Osteoblast (primary cell): Measurements from ENCODE around the gene NR1H3. TPM values are rescaled to one million over a fixed set of nuclear protein-coding genes. Genes with fewer than 3 reads are reported as not detected.

ENCODE experiments used
- DNase-seq: peaks from one replicate; pipeline ENCODE4 v3.0.0; 2011; ENCODE audit warnings: low spot score, mixed read lengths; ENCODE audit not compliant: insufficient read length; ENCODE audit errors: missing footprints
- H2AFZ ChIP-seq: 2 replicates; pipeline ENCODE4 v1.6.0; 2011; ENCODE audit warnings: mild to moderate bottlenecking, low read length
- H3K27ac ChIP-seq: 2 replicates; pipeline ENCODE4 v1.5.1; 2011; ENCODE audit warnings: mild to moderate bottlenecking, low read depth, low read length, moderate library complexity
- H3K27me3 ChIP-seq: 2 replicates; pipeline ENCODE4 v1.6.0; 2012; ENCODE audit warnings: mild to moderate bottlenecking, control low read depth, inconsistent platforms, low read length, moderate library complexity; ENCODE audit not compliant: insufficient read depth
- H3K36me3 ChIP-seq: 2 replicates; pipeline ENCODE4 v1.5.1; 2011; ENCODE audit warnings: mild to moderate bottlenecking, low read length, control low read depth, moderate library complexity; ENCODE audit not compliant: insufficient read depth
- H3K4me1 ChIP-seq: 2 replicates; pipeline ENCODE4 v1.5.1; 2011; ENCODE audit warnings: mild to moderate bottlenecking, low read length, control low read depth, moderate library complexity; ENCODE audit not compliant: insufficient read depth
- H3K4me2 ChIP-seq: 2 replicates; pipeline ENCODE4 v1.6.0; 2011; ENCODE audit warnings: mild to moderate bottlenecking, low read length; ENCODE audit not compliant: insufficient read depth
- H3K4me3 ChIP-seq: fragments of 200-600 bp; sonication (generic); 3 replicates; pipeline ENCODE4 v1.5.1; 2012; ENCODE audit warnings: mild to moderate bottlenecking, low read length, inconsistent platforms; ENCODE audit not compliant: insufficient read depth
- H3K79me2 ChIP-seq: 2 replicates; pipeline ENCODE4 v1.6.0; 2012; ENCODE audit warnings: mild to moderate bottlenecking, low read length, control low read depth, inconsistent platforms; ENCODE audit not compliant: insufficient read depth
- H3K9me3 ChIP-seq: 2 replicates; pipeline ENCODE4 v1.5.1; 2011; ENCODE audit warnings: low read depth, low read length, control low read depth
- H4K20me1 ChIP-seq: 2 replicates; pipeline ENCODE4 v1.6.0; 2012; ENCODE audit warnings: mild to moderate bottlenecking, low read length, control low read depth; ENCODE audit not compliant: insufficient read depth
- total RNA-seq: library from RNA; depleted of rRNA; stranded (reverse); fragments of >200 nt; gene quantifications from 2 replicates; pipeline ENCODE4 v1.2.3, GENCODE V29; 2012
- TF ChIP-seq, protein P1 (sequence below): IDR thresholded peaks from 2 replicates; pipeline ENCODE4 v1.5.1; 2011; ENCODE audit warnings: mild to moderate bottlenecking, low read depth, low read length, moderate library complexity; ENCODE audit errors: extremely low read depth

Gene NR1H3
- total RNA-seq, 1 donor, result 18.5 TPM

DNA sequence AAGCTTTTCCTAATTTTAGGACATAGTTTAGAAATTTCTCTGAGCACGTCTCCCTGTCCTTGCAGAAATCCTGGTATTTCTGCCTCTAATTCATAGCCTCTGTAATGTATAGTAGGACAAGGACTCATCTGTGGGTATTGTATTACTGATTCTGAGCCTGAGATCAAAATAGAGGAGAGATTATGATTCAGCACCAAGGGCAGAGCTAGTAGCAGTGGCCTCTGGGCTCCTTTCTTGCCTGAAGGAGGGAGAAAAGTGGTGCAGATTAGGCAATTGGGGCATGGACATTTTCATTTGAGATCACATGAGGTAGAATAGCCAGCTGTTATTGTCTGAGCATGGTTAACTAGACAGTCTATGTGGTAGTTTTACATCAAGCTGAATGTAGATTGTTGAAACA lies 14.9 kb downstream of the NR1H3 start:
- no peak overlapping the region for H2AFZ ChIP-seq
- H3K79me2 ChIP-seq, result peaks cover 52% of the 10 kb centered on the region
- peaks cover 34% of the 10 kb centered on the region for H3K36me3 ChIP-seq
- peak; percentile 92 for DNase-seq
- no peak overlapping the region for H3K27ac ChIP-seq
- H3K4me2 ChIP-seq, result no peak overlapping the region
- no peak overlapping the region for H3K4me3 ChIP-seq
- peaks cover 45% of the 10 kb centered on the region for H4K20me1 ChIP-seq
- TF ChIP-seq, protein P1, sequence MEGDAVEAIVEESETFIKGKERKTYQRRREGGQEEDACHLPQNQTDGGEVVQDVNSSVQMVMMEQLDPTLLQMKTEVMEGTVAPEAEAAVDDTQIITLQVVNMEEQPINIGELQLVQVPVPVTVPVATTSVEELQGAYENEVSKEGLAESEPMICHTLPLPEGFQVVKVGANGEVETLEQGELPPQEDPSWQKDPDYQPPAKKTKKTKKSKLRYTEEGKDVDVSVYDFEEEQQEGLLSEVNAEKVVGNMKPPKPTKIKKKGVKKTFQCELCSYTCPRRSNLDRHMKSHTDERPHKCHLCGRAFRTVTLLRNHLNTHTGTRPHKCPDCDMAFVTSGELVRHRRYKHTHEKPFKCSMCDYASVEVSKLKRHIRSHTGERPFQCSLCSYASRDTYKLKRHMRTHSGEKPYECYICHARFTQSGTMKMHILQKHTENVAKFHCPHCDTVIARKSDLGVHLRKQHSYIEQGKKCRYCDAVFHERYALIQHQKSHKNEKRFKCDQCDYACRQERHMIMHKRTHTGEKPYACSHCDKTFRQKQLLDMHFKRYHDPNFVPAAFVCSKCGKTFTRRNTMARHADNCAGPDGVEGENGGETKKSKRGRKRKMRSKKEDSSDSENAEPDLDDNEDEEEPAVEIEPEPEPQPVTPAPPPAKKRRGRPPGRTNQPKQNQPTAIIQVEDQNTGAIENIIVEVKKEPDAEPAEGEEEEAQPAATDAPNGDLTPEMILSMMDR, result no peak
- H3K27me3 ChIP-seq, result no peaks in the 10 kb centered on the region
- peaks cover 23% of the 10 kb centered on the region for H3K4me1 ChIP-seq
- no peaks in the 10 kb centered on the region for H3K9me3 ChIP-seq

DNA sequence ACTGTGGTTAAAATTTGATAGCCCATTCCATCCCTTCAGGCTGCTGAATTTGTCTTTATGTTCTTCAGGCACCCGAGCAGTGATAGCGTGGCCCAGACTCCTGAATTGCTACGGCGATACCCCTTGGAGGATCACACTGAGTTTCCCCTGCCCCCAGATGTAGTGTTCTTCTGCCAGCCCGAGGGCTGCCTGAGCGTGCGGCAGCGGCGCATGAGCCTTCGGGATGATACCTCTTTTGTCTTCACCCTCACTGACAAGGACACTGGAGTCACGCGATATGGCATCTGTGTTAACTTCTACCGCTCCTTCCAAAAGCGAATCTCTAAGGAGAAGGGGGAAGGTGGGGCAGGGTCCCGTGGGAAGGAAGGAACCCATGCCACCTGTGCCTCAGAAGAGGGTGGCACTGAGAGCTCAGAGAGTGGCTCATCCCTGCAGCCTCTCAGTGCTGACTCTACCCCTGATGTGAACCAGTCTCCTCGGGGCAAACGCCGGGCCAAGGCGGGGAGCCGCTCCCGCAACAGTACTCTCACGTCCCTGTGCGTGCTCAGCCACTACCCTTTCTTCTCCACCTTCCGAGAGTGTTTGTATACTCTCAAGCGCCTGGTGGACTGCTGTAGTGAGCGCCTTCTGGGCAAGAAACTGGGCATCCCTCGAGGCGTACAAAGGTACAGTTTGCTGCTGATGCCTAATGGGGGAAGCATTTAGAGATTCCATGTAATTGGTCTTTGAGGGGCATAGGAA lies 16.9 kb downstream of the NR1H3 start:
- no peak for DNase-seq
- TF ChIP-seq, protein P1, result no peak
- no peak overlapping the region for H2AFZ ChIP-seq
- no peak overlapping the region for H3K27ac ChIP-seq
- no peak overlapping the region for H3K4me3 ChIP-seq
- no peaks in the 10 kb centered on the region for H3K9me3 ChIP-seq
- H3K4me1 ChIP-seq, result peaks cover 9% of the 10 kb centered on the region
- H3K27me3 ChIP-seq, result no peaks in the 10 kb centered on the region
- peaks cover 50% of the 10 kb centered on the region for H3K36me3 ChIP-seq
- peaks cover 52% of the 10 kb centered on the region for H3K79me2 ChIP-seq
- peaks cover 45% of the 10 kb centered on the region for H4K20me1 ChIP-seq
- no peak overlapping the region for H3K4me2 ChIP-seq

GRCh38 chr11:47276923-47277322 lies 19.1 kb downstream of the NR1H3 start:
- DNase-seq, result no peak
- TF ChIP-seq, protein P1, result no peak

DNA sequence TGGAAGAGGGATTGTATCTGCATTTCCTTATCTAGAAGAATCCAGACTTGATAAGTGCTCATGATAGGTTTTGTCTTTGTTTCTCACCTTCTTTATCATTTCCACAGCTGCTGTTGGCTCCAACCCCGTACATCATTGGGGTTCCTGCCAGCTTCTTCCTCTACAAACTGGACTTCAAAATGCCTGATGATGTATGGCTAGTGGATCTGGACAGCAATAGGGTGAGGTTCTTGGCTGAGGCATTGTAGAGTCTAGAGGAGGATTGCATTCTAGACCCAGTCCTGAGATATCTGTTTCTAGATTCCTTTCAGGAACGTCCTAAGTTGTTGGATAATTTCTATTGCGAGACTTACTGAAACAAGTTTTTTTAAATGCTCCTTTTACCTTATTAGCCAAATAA lies 20.3 kb downstream of the NR1H3 start:
- peaks cover 74% of the 10 kb centered on the region for H3K36me3 ChIP-seq
- no peak overlapping the region for H3K4me3 ChIP-seq
- no peak for DNase-seq

More at GRCh38 chr11:47276923-47277322, 19.1 kb downstream of the NR1H3 start:
- H3K4me1 ChIP-seq, result no peaks in the 10 kb centered on the region
- no peak overlapping the region for H2AFZ ChIP-seq
- no peaks in the 10 kb centered on the region for H3K9me3 ChIP-seq
- no peaks in the 10 kb centered on the region for H3K27me3 ChIP-seq
- peaks cover 30% of the 10 kb centered on the region for H4K20me1 ChIP-seq
- H3K36me3 ChIP-seq, result peaks cover 65% of the 10 kb centered on the region
- H3K4me2 ChIP-seq, result no peak overlapping the region
- peaks cover 36% of the 10 kb centered on the region for H3K79me2 ChIP-seq
- H3K27ac ChIP-seq, result no peak overlapping the region
- no peak overlapping the region for H3K4me3 ChIP-seq

More for the DNA sequence above, 20.3 kb downstream of the NR1H3 start:
- Histone ChIP-seq H3K4me1 (no peaks in the 10 kb centered on the region), H3K27me3 (no peaks in the 10 kb centered on the region), H3K9me3 (no peaks in the 10 kb centered on the region), H4K20me1 (peaks cover 19% of the 10 kb centered on the region), H3K27ac (no peak overlapping the region), H3K79me2 (peaks cover 25% of the 10 kb centered on the region), H3K4me2 (no peak overlapping the region), H2AFZ (no peak overlapping the region)
- TF ChIP-seq, protein P1, result no peak
